ENCODE results near the gene TFCP2. TPM values are rescaled to one million over a fixed set of nuclear protein-coding genes. Genes with fewer than 3 reads are reported as not detected.

TFCP2 gene
- total and polyA plus RNA-seq, 7 donors = 7.8 to 24.6 (median 16.4) TPM

DNA sequence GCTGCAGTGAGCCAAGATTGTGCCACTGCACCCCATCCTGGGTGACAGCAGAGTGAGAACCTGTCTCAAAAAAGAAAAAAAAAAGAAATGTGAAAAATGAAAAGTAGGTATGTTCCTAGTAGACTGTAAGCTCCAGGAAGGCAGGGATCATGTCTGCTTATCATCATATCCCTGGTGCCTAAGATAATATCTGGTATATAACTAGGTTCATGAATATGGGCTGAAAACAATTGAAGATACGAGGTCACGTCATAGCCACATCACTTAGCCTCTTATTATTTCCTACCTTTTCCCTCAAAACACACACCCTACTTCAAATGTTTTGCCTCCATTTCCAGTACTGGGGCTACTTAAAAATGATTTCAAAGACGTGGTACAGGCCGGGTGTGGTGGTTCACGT lies 42.0 kb upstream of the TFCP2 start:
- Histone ChIP-seq H3K36me3 (ENCODE audit: insufficient read depth in 1 of 2, low read depth in 1 of 2) (peaks cover 0 to 19% of the 10 kb centered on the region in 2 donors), H3K9me3 (no peaks in the 10 kb centered on the region), H3K27me3 (ENCODE audit: insufficient read depth in 3 of 3, low read length in 2 of 3) (no peaks in the 10 kb centered on the region), H3K27ac (no peak overlapping the region), H3K4me3 (no peak overlapping the region), H3K4me1 (peaks cover 16% of the 10 kb centered on the region)
- TF ChIP-seq, protein P1, sequence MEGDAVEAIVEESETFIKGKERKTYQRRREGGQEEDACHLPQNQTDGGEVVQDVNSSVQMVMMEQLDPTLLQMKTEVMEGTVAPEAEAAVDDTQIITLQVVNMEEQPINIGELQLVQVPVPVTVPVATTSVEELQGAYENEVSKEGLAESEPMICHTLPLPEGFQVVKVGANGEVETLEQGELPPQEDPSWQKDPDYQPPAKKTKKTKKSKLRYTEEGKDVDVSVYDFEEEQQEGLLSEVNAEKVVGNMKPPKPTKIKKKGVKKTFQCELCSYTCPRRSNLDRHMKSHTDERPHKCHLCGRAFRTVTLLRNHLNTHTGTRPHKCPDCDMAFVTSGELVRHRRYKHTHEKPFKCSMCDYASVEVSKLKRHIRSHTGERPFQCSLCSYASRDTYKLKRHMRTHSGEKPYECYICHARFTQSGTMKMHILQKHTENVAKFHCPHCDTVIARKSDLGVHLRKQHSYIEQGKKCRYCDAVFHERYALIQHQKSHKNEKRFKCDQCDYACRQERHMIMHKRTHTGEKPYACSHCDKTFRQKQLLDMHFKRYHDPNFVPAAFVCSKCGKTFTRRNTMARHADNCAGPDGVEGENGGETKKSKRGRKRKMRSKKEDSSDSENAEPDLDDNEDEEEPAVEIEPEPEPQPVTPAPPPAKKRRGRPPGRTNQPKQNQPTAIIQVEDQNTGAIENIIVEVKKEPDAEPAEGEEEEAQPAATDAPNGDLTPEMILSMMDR (IDR thresholded peaks at IDR 0.05) = no peak
- intact Hi-C loops (cut with DNase I) = loop anchor here in 1 of 2 donors (2.0 to 5.0 kb wide), 2 partner anchors 26 to 43 kb away; partner anchors contain the start of gene TFCP2
- DNase-seq (no peak), ATAC-seq (no peak)
- WGBS, 3 donors = 89 to 91% (median 90%) methylated on average over 5 of the region's 5 CpGs

GRCh38 chr12:51210690-51211395 lies 37.9 kb upstream of the TFCP2 start:
- TF ChIP-seq, protein P1 (IDR thresholded peaks at IDR 0.05) = no peak
- Histone ChIP-seq H3K4me3 (no peak overlapping the region), H3K9me3 (no peaks in the 10 kb centered on the region), H3K27me3 (ENCODE audit: insufficient read depth in 3 of 3, low read length in 2 of 3) (no peaks in the 10 kb centered on the region), H3K36me3 (ENCODE audit: insufficient read depth in 1 of 2, low read depth in 1 of 2) (peaks cover 0 to 28% of the 10 kb centered on the region in 2 donors), H3K4me1 (no peaks in the 10 kb centered on the region), H3K27ac (no peak overlapping the region)
- intact Hi-C loops (cut with DNase I) = no loop called here
- 58 to 60% (median 58%) methylated on average over 2 of the region's 2 CpGs for WGBS, 3 donors
- DNase-seq (no peak), ATAC-seq (no peak)

GRCh38 chr12:51209259-51209658 lies 36.3 kb upstream of the TFCP2 start:
- no peaks in the 10 kb centered on the region for H3K9me3 ChIP-seq
- TF ChIP-seq, protein P1 (IDR thresholded peaks at IDR 0.05) = no peak
- DNase-seq (no peak), ATAC-seq (no peak)
- no peaks in the 10 kb centered on the region for H3K4me1 ChIP-seq
- H3K27ac ChIP-seq = no peak overlapping the region
- WGBS, 3 donors = 94 to 100% (median 97%) methylated on average over 2 of the region's 2 CpGs
- H3K4me3 ChIP-seq = no peak overlapping the region
- H3K36me3 ChIP-seq (ENCODE audit: insufficient read depth in 1 of 2, low read depth in 1 of 2) = peaks cover 0 to 28% of the 10 kb centered on the region in 2 donors
- H3K27me3 ChIP-seq (ENCODE audit: insufficient read depth in 3 of 3, low read length in 2 of 3) = no peaks in the 10 kb centered on the region
- intact Hi-C loops (cut with DNase I) = no loop called here

GRCh38 chr12:51208016-51208660 lies 35.2 kb upstream of the TFCP2 start:
- no peak for ATAC-seq
- H3K4me1 ChIP-seq = no peaks in the 10 kb centered on the region
- no peaks in the 10 kb centered on the region for H3K9me3 ChIP-seq
- DNase-seq = no peak
- TF ChIP-seq, protein P1 (IDR thresholded peaks at IDR 0.05) = no peak
- no peak overlapping the region for H3K4me3 ChIP-seq
- 91 to 92% (median 91%) methylated on average over 7 of the region's 7 CpGs for WGBS, 3 donors
- no peak overlapping the region for H3K27ac ChIP-seq
- intact Hi-C loops (cut with DNase I) = no loop called here
- no peaks in the 10 kb centered on the region for H3K27me3 ChIP-seq (ENCODE audit: insufficient read depth in 3 of 3, low read length in 2 of 3)
- H3K36me3 ChIP-seq (ENCODE audit: insufficient read depth in 1 of 2, low read depth in 1 of 2) = peaks cover 0 to 28% of the 10 kb centered on the region in 2 donors

Data from psoas muscle (tissue), 8 donors.